CMK (cell line): ENCODE data around the gene CLSTN3.
"Not testable (repeated sequence)": the region's sequence is repeated elsewhere in the genome, so short reads cannot be mapped to it uniquely, and the experiment has no call there.

Source experiments
- DNase-seq: peaks from one replicate; pipeline ENCODE4 v3.0.0-alpha.2; 2010; ENCODE audit warnings: low read depth

CLSTN3 gene

DNA sequence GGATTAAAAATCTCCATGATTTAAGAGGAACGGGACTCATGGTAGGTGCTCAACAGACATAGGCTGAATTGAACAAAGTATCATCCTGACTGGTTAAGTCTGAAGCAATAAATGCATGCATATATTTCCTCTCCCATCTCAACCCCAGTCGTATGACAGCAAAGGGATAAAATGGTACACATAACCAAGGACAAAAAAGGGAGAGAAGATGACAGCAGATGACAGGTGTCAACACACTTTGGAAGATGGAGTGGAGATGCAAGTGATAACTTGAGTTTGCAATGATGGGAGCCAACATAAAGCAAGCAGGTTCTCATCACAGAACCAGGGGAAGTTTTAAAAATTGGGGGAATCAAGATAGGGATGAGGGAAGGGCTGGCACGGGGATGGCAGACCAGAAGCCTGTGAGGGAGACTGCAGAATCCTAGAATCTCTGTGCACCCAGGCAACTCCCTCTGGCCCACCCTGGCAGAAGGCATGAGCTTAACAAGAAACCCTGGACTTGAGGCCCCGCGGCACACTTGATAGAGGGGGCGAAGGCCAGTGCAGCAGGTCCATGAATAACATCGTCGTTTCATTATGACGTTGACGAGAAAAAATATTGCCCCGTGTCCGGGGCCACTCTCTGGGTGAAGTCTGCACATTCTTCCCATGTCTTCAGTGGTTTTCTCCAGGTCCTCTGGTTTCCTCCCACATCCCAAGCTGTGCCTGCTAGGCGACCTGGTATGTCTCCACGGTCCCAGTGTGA lies 26.2 kb upstream of the CLSTN3 start:
- no peak for DNase-seq

DNA sequence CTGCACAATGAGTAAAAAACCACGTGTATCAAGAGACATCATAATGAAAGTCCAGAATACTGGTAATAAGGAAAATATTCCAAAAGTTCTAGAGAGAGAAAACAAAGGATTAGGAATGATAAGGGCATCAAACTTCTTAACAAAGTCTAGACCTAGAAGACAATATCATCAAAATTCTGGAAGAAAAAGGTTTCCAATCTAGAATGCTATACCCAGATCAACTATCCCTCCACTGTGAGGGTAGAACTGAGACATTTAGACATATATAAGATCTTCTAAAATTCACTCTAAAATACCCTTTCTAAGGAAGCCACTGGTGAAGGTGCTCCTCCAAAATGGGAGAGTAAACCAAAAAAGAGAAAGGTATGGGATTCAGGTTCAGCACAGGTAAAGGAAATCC lies 24.1 kb upstream of the CLSTN3 start:
- no peak for DNase-seq

DNA sequence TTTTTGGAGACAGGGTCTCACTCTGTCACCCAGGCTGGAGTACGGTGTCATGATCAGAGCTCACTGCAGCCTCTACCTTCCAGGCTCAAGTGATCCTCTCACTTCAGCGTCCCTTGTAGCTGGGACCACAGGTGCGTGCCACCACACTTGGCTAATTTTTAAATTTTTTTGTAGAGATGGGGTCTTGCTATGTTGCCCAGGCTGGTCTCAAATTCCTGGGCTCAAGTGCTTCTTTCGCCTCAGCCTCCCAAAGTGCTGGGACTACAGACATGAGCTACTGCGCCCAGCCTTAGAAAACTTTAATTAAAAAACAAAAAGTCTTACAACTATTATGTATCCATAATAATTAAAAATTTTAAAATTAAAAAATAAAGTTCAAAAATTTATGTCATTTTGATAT lies 23.0 kb upstream of the CLSTN3 start:
- not testable (repeated sequence) for DNase-seq

DNA sequence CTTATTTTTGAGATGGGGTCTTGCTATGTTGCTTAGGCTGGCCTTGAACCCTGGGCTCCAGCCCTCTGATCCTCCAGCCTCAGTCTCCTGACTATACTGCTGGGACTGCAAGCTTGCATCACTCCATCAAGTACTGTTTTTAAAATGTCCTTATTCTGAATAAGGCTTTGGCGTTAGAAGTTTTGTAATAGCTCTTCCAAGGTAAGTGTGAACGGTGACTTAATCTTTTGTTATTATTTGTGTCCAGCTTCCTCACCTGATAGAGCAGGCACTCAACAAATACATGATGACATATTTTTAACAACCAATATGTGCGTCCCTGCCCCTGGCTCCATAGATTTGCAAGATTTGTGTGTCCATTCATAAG lies 22.6 kb upstream of the CLSTN3 start:
- DNase-seq = no peak

DNA sequence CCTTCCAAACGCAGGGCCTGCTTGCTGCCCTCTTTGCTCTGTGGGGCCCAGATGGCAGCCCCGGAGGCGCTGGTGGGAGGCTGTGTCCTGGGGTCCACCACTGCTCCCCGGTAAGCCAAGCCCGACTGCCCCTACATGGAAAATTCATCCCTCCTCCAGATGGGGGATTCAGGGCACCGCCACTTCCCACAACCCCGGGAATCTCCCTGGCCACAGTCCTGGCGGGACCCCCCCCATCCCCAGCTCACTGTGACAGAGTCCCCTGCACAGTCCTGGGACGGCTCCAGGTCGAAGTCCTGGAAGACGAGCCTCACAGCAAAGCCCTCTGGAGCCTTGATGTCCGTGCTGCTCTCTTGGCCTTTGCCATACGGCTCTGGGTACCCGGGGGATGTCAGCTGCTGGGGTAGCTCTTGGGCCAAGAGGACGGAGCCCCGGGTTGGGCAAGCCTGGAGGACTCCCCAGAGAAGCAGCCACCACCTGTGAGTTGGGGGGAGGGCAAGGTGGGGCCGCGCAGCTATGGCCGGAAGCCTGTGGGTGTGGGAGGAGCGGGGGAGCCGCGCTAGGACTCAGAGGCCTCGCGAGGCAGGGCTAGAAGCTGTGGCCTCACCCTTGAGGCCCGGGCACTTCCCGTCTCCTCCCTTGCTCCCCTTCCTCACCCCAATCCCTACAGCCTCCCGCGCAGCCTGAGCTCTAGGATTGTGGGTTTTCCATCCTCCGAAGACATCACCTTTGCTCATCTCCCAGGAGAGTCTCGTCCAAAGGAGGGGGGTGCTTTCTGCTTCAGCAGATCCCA lies 22.0 kb upstream of the CLSTN3 start:
- DNase-seq = peak; percentile 91

DNA sequence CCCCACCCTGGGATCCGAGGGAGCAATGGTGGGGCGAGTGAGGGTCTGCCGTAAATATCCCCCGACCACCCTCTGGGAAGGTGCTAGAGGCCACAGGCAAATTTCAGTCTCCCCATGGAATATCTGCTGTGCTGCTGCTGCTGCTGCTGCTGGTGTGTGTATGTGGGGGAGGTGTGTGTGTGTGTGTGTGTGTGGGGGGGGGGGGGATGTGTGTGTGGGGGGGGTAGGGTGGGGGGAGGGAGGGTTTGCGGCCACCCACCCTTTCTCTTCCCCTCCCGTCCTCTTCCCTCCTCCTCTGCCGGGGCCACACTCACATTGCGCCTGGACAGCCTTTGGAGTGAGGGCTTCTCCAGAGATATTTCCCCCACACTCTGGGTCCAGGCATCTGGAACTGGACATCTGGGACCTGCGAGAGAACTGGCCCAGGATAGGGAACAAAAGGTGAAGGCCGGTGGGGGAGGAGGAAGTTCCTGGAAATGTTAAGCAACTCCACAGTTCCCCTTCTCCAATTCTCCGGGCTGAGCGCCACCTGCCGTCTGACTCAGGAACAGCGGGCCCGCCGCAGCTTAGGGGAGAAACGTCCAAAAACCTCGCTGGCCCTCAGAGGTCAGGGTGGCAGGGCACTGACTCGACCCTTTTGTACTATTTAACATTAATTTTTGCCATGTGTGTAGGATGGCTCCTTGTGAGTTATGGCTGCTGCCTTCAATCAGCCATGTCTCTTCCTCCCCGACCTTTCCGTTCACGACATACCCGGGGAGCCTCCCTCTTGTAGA lies 21.2 kb upstream of the CLSTN3 start, which contains the start of gene C1RL:
TSS of gene C1RL (minus strand) at position 419 of the 776 bp plus-strand sequence. CDS start at position 385, 34 bp downstream.
- peak; percentile 78 for DNase-seq

DNA sequence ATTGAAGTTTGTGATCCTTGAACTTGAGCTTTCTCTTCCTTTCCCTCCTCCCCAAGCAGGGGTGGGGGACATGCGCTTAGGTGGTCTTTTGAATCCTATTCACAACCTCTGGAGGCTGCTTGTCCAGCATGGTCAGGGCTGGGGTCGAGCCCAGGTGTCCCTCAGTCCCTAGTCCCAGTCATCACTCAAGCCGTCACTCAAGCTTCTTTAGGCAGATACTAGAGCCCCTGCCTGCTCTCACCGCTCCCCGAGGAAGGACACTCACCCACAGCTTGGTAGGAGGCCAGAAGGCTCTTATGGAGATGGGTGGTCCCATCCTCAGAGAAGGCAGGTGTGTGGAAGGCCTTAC lies 20.6 kb upstream of the CLSTN3 start:
- no peak for DNase-seq

DNA sequence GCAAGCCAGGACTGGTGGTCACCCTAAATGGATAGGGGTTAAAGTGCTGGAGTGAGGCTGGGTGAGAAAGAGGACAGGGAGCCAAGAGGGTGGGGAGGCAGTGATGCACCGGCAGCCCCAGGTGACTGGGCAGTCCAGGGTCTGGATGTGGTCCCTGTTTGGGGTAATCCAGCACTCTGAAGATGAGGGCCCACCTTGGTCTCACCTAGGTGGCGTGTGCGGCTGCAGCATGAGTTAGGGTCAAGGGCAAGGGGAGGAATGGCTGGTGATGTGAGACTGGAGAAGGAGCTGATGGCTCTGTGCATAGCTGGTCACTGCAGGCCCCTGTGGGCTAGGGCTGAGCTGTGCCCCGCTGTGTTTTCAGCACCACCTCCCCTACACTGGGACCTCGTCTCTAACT lies 19.5 kb upstream of the CLSTN3 start:
- no peak for DNase-seq

DNA sequence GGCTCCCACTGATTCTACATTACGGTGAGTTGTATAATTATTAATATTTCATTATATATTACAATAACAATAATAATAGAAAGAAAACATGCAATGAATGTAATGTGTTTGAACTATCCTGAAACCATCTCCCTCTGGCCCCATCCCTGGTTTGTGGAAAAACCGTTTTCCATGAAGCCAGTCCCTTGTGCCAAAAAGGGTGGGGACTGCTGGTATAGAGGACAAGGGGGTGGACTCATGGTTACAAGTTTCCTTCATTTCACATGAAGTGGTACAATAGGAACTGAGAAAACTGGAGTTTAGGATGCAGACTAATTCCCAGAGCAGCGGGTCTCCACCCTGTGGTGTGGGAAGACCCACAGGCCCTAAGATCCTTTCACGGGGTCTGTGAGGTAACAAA lies 18.1 kb upstream of the CLSTN3 start:
- no peak for DNase-seq

DNA sequence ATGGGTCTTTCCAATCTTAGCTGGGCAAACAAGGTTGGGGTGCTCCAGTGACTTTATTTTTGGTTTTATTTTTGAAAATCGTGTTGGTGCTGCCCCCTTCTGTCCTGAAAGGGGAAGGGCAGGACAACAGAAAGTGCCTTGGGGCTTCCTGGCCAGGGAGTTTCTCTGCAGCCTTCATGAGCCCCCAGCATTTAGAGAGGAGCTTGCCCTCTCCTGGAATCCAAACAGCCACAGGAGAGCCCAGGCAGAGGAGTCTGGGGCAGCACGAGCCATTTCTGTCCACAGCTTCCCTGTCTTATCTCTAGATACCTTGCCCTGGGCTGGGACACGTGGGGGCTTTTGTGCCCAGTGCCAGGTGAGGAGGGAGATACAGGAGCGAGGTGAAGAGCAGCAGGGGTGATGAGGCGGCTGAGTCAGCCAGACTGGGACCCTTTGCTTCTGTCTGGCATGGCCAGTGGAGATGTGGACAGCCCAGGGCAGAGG lies 16.7 kb upstream of the CLSTN3 start:
- DNase-seq = no peak

DNA sequence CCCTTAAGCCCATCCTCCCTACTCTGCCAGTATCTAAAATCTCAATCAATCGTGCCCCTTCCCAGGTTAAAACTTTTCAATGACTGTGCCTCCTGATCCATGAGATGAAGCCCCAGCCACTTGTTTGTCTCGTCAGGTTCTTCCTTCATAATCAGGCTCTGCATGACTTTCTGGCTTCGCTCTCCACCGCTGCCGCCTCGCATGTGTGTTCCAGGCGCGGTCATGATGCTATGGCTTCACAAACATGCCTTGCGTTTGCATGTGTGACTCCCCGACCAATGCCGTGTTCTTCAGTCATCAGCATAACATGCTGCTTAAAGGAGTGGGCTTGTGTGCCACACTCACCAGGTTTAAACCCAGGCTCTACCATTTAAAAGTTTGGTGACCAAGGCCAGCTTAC lies 16.2 kb upstream of the CLSTN3 start:
- DNase-seq = no peak

DNA sequence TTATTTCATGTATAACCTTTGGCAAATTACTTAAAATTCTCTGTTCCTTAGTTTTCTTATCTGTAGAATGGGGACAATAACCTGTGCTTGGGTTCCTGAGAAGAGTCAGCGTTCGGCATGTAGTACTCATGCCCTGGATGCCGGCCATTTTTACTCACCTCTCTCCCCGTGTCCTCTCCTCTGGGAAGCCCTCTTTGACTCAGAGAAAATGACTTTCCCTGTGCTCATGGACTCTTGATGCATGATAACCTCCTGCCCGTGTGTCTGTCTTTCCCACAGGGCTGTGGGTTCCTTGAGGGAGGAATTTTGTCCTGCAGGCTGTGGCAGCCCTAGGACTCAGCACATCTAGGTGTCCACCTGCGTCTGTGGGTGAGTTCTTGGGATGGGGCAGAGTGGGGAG lies 15.3 kb upstream of the CLSTN3 start:
- no peak for DNase-seq

DNA sequence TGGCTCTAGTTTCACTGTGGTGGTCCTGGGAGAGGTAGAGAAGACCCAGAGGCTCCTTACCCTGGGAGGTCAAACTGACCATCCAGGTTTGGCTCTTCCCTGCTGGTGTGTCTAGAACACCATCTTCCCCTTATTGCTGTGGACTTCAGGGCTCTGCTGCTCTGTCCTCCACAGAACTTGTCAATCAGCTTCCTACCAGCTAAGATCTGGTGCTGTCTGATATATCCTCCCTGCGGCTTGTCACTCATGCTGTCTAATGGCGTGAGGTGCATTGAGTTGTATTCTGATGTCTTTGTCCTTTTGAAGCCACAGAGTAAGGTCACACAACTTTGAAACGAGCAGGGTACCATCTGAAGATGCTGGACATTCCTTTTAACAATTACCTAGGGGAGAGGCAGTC lies 14.0 kb upstream of the CLSTN3 start:
- no peak for DNase-seq

DNA sequence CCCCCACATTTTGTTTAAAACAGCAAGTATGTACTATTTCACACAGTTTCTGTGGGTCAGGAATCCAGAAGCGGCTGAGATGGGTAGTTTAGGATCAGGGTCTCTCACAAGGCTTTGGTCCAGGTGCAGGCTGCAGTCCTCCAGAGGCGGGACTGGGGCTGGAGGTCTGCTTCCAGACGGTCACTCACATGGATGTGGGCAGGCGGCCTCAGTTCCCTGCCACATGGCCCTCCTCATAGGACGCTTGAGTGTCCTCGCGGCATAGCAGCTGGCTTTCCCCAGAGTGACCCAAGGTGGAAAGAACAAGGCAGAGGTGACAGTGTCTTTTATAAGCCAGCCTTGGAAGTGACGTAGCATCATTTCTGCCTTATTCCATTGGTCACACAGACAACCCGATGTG lies 13.3 kb upstream of the CLSTN3 start:
- no peak for DNase-seq

DNA sequence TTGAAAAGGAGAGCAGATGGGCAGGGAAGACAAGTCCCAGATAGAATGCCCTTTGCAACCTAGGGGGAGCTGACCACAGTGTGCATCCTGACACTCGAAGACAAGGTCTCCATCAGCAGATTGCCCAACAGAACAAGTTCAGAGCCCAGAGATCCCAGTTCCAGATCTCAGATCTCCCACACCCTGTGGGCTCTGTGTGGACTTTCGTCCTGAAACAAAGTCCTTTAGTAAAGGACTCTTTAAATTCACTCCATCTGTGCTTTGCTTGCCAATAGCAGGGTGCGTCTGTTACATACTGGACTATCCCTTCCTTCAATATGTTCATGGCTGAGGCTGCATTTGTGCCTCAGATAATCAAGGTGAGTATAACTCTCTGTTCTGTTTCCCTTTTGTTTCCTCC lies 12.5 kb upstream of the CLSTN3 start:
- DNase-seq = no peak

DNA sequence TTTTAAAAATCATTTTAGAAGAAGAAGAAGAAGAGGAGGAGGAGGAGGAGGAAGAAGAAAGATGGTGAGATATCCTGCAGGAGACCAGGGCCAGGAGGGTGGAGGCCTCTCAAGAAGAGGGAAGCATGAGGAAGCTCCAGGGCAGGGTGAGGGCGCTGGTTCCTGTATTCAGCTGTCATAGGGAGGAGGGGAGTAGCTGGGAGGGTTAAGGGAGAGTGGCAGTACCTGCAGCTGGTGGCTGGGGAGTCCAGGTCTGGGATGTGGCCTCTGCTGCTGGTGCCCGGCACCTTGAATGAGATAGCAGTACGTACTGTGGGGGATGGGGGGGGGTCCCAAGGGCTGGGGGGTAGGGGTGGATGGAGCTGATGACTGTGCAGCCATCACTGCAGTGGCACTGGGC lies 11.3 kb upstream of the CLSTN3 start:
- no peak for DNase-seq

DNA sequence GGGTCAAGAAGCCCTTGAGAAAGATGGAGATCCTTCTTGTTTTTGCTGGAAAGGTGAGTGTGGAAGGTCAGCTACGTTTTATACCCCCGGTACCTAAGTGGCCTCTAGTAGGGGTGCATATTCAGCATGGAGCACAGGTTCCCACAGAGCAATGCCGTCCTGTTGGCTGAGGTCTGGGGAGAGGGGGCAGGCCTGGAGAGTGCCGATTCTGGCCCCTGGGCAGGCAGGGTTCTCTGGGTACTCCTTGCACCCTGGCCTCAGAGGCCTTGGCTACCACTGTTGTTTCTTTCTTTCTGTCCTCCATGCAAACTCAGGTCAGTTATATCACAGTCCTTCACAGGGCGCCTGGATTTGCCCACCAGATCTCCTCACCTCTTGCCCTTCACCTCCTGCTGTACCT lies 10.0 kb upstream of the CLSTN3 start:
- DNase-seq = no peak

DNA sequence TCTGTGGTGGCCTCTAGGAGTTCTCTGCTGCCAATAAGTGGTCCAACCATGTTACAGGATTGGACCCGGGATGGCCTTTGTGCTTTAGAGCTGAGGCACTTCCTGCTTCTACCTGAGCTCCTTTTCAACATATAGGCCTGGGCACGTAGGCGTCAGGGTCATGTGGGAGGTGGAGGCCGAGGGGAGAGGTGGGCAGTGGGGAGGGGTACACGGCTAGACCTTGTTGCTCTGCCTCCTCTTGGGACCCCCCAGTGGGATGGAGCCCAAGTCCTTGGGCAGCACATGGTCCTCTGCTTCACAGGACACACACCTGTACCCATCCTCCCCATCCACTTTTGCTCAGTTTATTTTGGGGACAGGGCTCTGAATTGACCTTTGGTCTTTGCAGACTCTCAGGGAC lies 8.8 kb upstream of the CLSTN3 start:
- DNase-seq = no peak

DNA sequence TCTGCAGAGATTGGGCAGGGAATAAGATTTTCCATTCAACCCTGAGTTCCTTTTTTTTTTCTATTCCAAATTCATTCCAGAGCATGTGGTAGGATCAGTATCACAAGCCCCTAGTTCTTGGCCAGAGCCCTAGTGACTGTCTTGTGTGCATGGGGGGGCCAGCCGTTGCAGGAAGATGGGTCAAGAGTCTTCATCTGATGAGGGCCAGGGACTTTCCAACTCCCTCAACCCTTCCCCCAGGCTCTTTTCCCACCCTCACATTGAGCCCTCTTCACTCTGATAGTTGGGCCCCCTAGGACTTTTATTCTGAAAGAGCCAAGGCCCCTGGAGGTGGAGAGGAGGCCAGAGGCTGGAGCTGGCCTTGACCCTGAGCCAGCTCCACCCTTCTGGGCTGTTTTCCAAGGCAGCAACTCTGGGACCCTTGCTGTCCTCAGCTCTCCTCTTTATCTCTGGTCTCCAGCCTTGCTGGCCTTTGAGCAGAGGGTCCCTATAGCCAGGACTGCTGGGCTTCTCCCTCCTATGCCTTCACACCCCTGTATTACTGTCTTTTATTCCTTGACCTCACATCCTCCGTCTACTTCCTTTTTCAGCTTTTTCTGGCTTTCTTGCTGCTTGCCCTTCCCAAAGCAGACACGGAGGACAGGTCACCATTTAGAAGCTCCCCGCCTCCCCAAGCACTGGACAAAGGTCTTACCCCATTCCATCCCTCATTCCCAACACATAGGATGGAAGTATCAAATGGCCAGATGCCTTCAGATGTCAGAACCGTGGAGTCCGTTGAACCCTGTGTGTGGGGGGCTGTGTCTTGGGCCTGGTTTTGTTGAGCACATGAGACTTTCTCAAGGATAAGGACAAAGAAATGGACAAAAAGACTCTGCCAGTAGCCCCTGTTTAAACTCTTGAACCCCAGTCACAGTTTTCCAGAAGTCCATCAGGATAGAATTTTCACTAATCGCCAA lies 7.1 kb upstream of the CLSTN3 start:
- DNase-seq = no peak

DNA sequence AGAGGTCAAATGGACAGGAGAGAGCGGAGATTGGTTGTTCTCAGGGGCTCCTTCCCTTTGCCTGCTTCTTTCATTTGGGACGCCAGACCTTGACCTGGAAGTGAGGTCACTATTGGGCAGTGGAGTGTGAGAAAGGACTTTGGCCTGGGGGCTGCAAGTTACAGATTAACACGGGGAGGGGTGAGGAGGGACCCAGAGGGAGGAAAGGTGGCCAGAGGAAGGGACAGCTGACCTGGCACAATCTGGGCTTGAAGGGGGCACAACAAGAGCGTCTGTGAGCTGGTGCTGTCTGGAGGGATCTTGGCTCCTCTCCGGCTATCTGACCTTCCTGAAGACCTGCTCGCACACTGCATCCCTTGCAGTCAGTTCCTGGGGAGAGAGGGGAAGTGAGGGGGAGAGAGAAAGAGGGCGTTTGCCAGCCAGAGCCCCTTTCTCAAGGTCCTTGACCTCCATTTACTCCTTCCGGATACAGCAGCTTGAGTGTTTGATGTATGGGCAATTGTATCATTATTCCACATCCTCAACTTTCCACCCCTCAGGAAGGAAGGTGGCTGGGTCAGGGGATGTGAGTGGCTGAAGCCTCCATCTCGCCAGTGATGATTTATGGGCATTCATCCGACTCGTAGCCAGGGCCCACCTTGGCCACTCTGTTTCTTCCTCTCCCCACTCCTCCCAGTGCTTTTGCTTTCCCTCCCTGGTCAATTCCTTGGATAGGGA lies 6.2 kb upstream of the CLSTN3 start:
- DNase-seq = no peak

DNA sequence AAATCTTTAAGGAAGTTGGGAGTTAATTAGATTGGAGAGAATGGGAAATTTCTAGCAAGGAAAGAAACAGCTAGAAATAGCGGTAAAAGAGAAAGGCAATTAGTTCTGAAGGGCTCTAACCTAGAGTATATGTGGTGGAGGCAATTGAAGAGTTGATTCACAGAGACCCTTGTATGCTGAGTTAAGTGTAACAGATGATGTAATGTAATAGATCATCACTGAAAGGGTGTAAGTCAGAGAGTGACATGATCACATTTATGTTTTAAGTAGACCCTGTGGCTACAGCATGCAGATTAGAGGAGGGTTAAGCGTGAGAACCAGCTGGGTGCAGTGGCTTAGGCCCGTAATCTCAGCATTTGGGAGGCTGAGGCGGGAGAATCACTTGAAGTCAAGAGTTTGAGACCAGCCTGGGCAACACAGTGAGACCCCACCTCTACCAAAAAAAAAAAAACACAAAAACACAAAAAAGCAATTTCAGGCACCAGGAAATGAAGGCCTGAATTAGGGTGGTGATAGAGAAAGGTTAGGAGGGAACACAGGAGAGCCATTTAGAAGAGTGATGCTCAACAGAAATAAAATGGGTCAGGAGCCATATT lies 4.4 kb upstream of the CLSTN3 start:
- DNase-seq = no peak
